SHP77 (cell line): ENCODE measurements around the gene LRRC4C.

Experiments
- DNase-seq, 2 experiments: peaks; one replicate each; lab custom pipeline; 2025; lab: John Stamatoyannopoulos, UW

LRRC4C gene

GRCh38 chr11:40099426-40100161 is 1359.9 kb downstream of the LRRC4C start:
- DNase-seq = peak; percentile 56 to 72

GRCh38 chr11:40095446-40095845 is 1364.0 kb downstream of the LRRC4C start:
- DNase-seq = no peak

GRCh38 chr11:40094954-40095353 is 1364.5 kb downstream of the LRRC4C start:
- DNase-seq = no peak

GRCh38 chr11:40080434-40080833 is 1379.0 kb downstream of the LRRC4C start:
- no peak for DNase-seq
